ENCODE measurements around the gene PDS5A.
A peak's percentile ranks its signal among the peaks of the same experiment; 100 is the strongest.
"Not testable (repeated sequence)": the region's sequence is repeated elsewhere in the genome, so short reads cannot be mapped to it uniquely, and the experiment has no call there.

The PDS5A gene

GRCh38 chr4:39977489-39978377 lies at the start of gene PDS5A:
Gene PDS5A (minus strand): TSS chr4:39977911. CDS start chr4:39976577, 1,334 bp downstream.
- DNase-seq (ENCODE audit: low read depth in 4 of 4, low spot score in 1 of 4) = peak; percentile 74 to 86 (median 78)

- not testable (repeated sequence) for DNase-seq (ENCODE audit: low read depth in 4 of 4, low spot score in 1 of 4)
These were observed 46.3 kb upstream of the PDS5A start for GRCh38 chr4:40024049-40024448.

GRCh38 chr4:40021116-40021515 lies 43.4 kb upstream of the PDS5A start:
- DNase-seq (ENCODE audit: low read depth in 4 of 4, low spot score in 1 of 4) = not testable (repeated sequence)

GRCh38 chr4:40020221-40020620 lies 42.5 kb upstream of the PDS5A start:
- no peak for DNase-seq (ENCODE audit: low read depth in 4 of 4, low spot score in 1 of 4)

- no peak for DNase-seq (ENCODE audit: low read depth in 4 of 4, low spot score in 1 of 4)
These were observed 38.3 kb upstream of the PDS5A start for GRCh38 chr4:40016007-40016406.

- no peak for DNase-seq (ENCODE audit: low read depth in 4 of 4, low spot score in 1 of 4)
These were observed 26.3 kb upstream of the PDS5A start for GRCh38 chr4:40003986-40004385.

GRCh38 chr4:40000711-40001110 lies 23.0 kb upstream of the PDS5A start:
- DNase-seq (ENCODE audit: low read depth in 4 of 4, low spot score in 1 of 4) = no peak

GRCh38 chr4:39998659-39999345 lies 21.1 kb upstream of the PDS5A start:
- no peak for DNase-seq (ENCODE audit: low read depth in 4 of 4, low spot score in 1 of 4)

- no peak for DNase-seq (ENCODE audit: low read depth in 4 of 4, low spot score in 1 of 4)
These were observed 19.1 kb upstream of the PDS5A start for GRCh38 chr4:39996811-39997210.

- no peak for DNase-seq (ENCODE audit: low read depth in 4 of 4, low spot score in 1 of 4)
These were observed 16.7 kb upstream of the PDS5A start for GRCh38 chr4:39994406-39994805.

GRCh38 chr4:39989381-39989780 lies 11.7 kb upstream of the PDS5A start:
- DNase-seq (ENCODE audit: low read depth in 4 of 4, low spot score in 1 of 4) = not testable (repeated sequence)

GRCh38 chr4:39987485-39987884 lies 9.8 kb upstream of the PDS5A start:
- no peak for DNase-seq (ENCODE audit: low read depth in 4 of 4, low spot score in 1 of 4)

- DNase-seq (ENCODE audit: low read depth in 4 of 4, low spot score in 1 of 4) = no peak
These were observed 1.2 kb upstream of the PDS5A start for GRCh38 chr4:39978904-39979303.

- DNase-seq (ENCODE audit: low read depth in 4 of 4, low spot score in 1 of 4) = no peak
These were observed 666 bp upstream of the PDS5A start for GRCh38 chr4:39978378-39978775.

GRCh38 chr4:39976945-39977488 lies 694 bp downstream of the PDS5A start:
- DNase-seq (ENCODE audit: low read depth in 4 of 4, low spot score in 1 of 4) = peak; percentile 2 to 37 (median 26)

GRCh38 chr4:39976141-39976944 lies 1.4 kb downstream of the PDS5A start:
- peak; percentile 28 to 46 (median 38) for DNase-seq (ENCODE audit: low read depth in 4 of 4, low spot score in 1 of 4)

GRCh38 chr4:39975488-39976089 lies 2.1 kb downstream of the PDS5A start:
- no peak for DNase-seq (ENCODE audit: low read depth in 4 of 4, low spot score in 1 of 4)

- DNase-seq (ENCODE audit: low read depth in 4 of 4, low spot score in 1 of 4) = not testable (repeated sequence)
These were observed 4.7 kb downstream of the PDS5A start for GRCh38 chr4:39973052-39973451.

GRCh38 chr4:39970671-39971640 lies 6.8 kb downstream of the PDS5A start:
- DNase-seq (ENCODE audit: low read depth in 4 of 4, low spot score in 1 of 4) = no peak

- DNase-seq (ENCODE audit: low read depth in 4 of 4, low spot score in 1 of 4) = no peak
These were observed 14.1 kb downstream of the PDS5A start for GRCh38 chr4:39963656-39964055.

All from stimulated activated CD4-positive, alpha-beta T cell treated with anti-CD3 and anti-CD28 coated beads, Interleukin-1b, Interleukin-23, amount 100 ng/mL, for 24 hours (primary cell).